Measurements from ENCODE around the gene CLIP1. TPM values are rescaled to one million over a fixed set of nuclear protein-coding genes. Genes with fewer than 3 reads are reported as not detected.

CLIP1 gene
- total RNA-seq, 2 donors from 2014 or later: 91.2 to 180 TPM

DNA sequence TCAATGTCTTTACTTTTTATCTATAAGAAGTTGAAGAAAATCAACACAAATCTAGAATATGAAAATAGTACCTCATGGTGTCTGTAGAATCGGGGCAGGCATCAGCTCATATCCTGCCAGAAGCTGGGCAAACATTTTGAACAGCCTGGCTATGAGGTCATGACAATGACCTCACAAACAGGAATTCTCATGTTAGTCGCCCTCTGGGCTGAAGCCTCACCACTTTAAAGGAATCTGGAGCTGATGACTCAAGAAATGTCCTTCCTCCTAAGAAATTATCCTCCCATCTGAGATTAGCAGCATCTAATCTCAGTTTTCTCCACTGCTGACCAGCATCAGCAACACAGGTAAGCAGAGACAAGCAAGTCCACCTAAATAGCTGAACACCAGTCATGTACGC is 27.1 kb downstream of the CLIP1 start:
- no peak for DNase-seq (ENCODE audit: low spot score)
- ATAC-seq (ENCODE audit: insufficient number of reproducible peaks, low FRiP score, low read depth): no peak
- H3K27me3 ChIP-seq (replicated peaks; ENCODE audit: insufficient read depth): no peaks in the 10 kb centered on the region
- TF ChIP-seq CTCF (IDR thresholded peaks at IDR 0.05): no peak
- H3K4me1 ChIP-seq (ENCODE audit: control insufficient read depth in 1 of 2, low read depth in 2 of 2): peaks cover 11 to 37% of the 10 kb centered on the region in 2 donors
- H3K4me3 ChIP-seq: no peak overlapping the region
- H3K9me3 ChIP-seq: no peaks in the 10 kb centered on the region
- peak overlapping the region in 1 of 2 donors; percentile 65 for H3K27ac ChIP-seq
- no peaks in the 10 kb centered on the region for H3K36me3 ChIP-seq

GRCh38 chr12:122394626-122395194 is 27.8 kb downstream of the CLIP1 start:
- ATAC-seq (ENCODE audit: insufficient number of reproducible peaks, low FRiP score, low read depth) (no peak), DNase-seq (ENCODE audit: low spot score) (no peak)
- Histone ChIP-seq H3K9me3 (no peaks in the 10 kb centered on the region), H3K4me1 (ENCODE audit: control insufficient read depth in 1 of 2, low read depth in 2 of 2) (peaks cover 8 to 30% of the 10 kb centered on the region in 2 donors), H3K36me3 (no peaks in the 10 kb centered on the region), H3K27ac (peak overlapping the region in 1 of 2 donors; percentile 65), H3K4me3 (no peak overlapping the region), H3K27me3 (replicated peaks; ENCODE audit: insufficient read depth) (no peaks in the 10 kb centered on the region)
- no peak for TF ChIP-seq CTCF (IDR thresholded peaks at IDR 0.05)

DNA sequence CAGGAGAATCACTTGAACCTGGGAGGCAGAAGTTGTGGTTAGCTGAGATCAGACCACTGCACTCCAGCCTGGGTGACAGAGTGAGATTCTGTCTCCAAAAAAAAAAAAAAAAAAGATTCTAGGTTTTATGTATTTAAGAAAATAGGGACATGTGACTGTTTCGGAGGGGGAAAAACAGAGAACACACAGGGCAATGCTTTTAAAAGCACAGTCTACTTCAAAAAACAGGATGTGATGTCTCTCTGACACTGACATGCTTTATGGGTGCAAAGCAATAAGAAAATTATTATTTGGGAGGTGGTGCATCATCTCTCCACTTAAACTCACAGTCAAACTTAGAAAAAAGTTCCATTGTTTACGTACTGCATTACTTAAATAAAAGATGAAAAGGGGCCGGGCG is 28.7 kb downstream of the CLIP1 start:
- no peak for DNase-seq (ENCODE audit: low spot score)
- TF ChIP-seq CTCF (IDR thresholded peaks at IDR 0.05): no peak
- no peak for ATAC-seq (ENCODE audit: insufficient number of reproducible peaks, low FRiP score, low read depth)
- H3K27me3 ChIP-seq (replicated peaks; ENCODE audit: insufficient read depth): no peaks in the 10 kb centered on the region
- H3K36me3 ChIP-seq: no peaks in the 10 kb centered on the region
- peaks cover 2 to 22% of the 10 kb centered on the region in 2 donors for H3K4me1 ChIP-seq (ENCODE audit: control insufficient read depth in 1 of 2, low read depth in 2 of 2)
- no peak overlapping the region for H3K27ac ChIP-seq
- H3K4me3 ChIP-seq: no peak overlapping the region
- no peaks in the 10 kb centered on the region for H3K9me3 ChIP-seq

DNA sequence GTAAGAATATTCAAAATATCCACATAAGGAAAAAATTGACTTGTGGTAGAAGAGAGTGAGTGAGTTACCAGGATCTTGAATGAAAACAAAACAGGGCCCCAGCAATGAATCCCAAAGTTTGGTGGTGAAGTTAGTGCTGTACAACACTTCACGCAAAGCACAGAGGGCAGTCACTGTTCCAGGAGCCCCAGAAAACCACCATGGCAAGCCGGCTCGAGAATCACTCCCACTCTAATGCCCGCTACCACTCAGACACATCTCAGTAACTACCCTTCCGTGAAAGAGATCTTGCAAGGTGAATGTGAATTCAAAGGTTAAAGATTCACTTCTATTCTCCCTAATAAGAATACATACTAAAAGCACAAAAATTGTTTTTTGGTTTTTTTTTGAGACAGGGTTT is 30.1 kb downstream of the CLIP1 start:
- Histone ChIP-seq H3K27ac (no peak overlapping the region), H3K27me3 (replicated peaks; ENCODE audit: insufficient read depth) (no peaks in the 10 kb centered on the region), H3K9me3 (no peaks in the 10 kb centered on the region), H3K4me3 (no peak overlapping the region), H3K4me1 (ENCODE audit: control insufficient read depth in 1 of 2, low read depth in 2 of 2) (peaks cover 0 to 10% of the 10 kb centered on the region in 2 donors), H3K36me3 (no peaks in the 10 kb centered on the region)
- TF ChIP-seq CTCF (IDR thresholded peaks at IDR 0.05): no peak
- DNase-seq (ENCODE audit: low spot score) (no peak), ATAC-seq (ENCODE audit: insufficient number of reproducible peaks, low FRiP score, low read depth) (no peak)

DNA sequence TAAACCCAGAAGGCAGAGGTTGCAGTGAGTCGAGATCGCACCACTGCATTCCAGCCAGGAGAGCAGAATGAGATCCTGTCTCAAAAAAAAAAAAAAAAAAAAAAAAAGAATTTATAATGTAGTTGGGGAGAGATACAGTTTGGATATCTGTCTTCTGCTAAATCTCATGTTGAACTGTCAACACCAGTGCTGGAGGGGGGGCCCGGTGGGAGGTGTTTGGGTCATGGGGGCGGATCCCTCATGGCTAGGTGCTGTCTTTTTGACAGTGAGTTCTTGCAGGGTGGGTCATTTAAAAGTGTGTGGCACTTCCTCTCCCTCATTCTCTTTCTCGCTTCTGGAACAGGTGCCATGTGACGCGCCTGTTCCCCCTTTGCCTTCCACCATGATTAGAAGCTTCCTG is 32.8 kb downstream of the CLIP1 start:
- no peak for TF ChIP-seq CTCF (IDR thresholded peaks at IDR 0.05)

More for the DNA sequence above, 32.8 kb downstream of the CLIP1 start:
- DNase-seq (ENCODE audit: low spot score) (no peak), ATAC-seq (ENCODE audit: insufficient number of reproducible peaks, low FRiP score, low read depth) (no peak)
- Histone ChIP-seq H3K4me3 (no peak overlapping the region), H3K9me3 (no peaks in the 10 kb centered on the region), H3K4me1 (ENCODE audit: control insufficient read depth in 1 of 2, low read depth in 2 of 2) (peaks cover 8 to 25% of the 10 kb centered on the region in 2 donors), H3K36me3 (no peaks in the 10 kb centered on the region), H3K27ac (no peak overlapping the region), H3K27me3 (replicated peaks; ENCODE audit: insufficient read depth) (no peaks in the 10 kb centered on the region)

All from thoracic aorta (tissue), 2 donors.